GM23338 (cell line): ENCODE data around the gene STXBP5L. TPM values are rescaled to one million over a fixed set of nuclear protein-coding genes. Genes with fewer than 3 reads are reported as not detected.
"Not testable (repeated sequence)": the region's sequence is repeated elsewhere in the genome, so short reads cannot be mapped to it uniquely, and the experiment has no call there.

ENCODE experiments used
- ATAC-seq: fragments of 200-7000 bp; cut with Tn5 transposase; 3 replicates; pipeline ENCODE4 v1.9.1; 2020
- DNase-seq: peaks from one replicate; pipeline ENCODE4 v3.0.0-alpha.2; 2015; ENCODE audit warnings: low spot score
- H2AFZ ChIP-seq: fragments of 200-600 bp; sonication (generic); 2 replicates; pipeline ENCODE4 v1.8.0; 2016; ENCODE audit warnings: antibody characterized with exemption, mild to moderate bottlenecking, moderate library complexity
- H3F3A ChIP-seq: fragments of 200-600 bp; sonication (generic); replicated peaks from 2 replicates; pipeline ENCODE4 v1.8.0; 2017; ENCODE audit warnings: antibody characterized with exemption, mixed run types, low read depth
- H3K27ac ChIP-seq: fragments of 200-600 bp; sonication (generic); 2 replicates; pipeline ENCODE4 v1.6.1; 2016; ENCODE audit warnings: low read depth
- H3K27me3 ChIP-seq: fragments of 200-600 bp; sonication (generic); 2 replicates; pipeline ENCODE4 v1.8.0; 2016; ENCODE audit warnings: mild to moderate bottlenecking, mixed run types, moderate library complexity; ENCODE audit not compliant: insufficient read depth
- H3K36me3 ChIP-seq: fragments of 200-600 bp; sonication (generic); 2 replicates; pipeline ENCODE4 v1.8.0; 2016; ENCODE audit warnings: mild to moderate bottlenecking; ENCODE audit not compliant: insufficient read depth
- H3K4me1 ChIP-seq: fragments of 200-600 bp; sonication (generic); 2 replicates; pipeline ENCODE4 v1.8.0; 2016; ENCODE audit warnings: mild to moderate bottlenecking, moderate library complexity; ENCODE audit not compliant: insufficient read depth
- H3K4me2 ChIP-seq: fragments of 200-600 bp; sonication (generic); 2 replicates; pipeline ENCODE4 v1.7.1; 2017; ENCODE audit warnings: mixed run types
- H3K4me3 ChIP-seq: fragments of 200-600 bp; sonication (generic); 2 replicates; pipeline ENCODE4 v1.6.1; 2016; ENCODE audit warnings: mixed run types
- H3K79me2 ChIP-seq: fragments of 200-600 bp; sonication (generic); replicated peaks from 2 replicates; pipeline ENCODE4 v1.8.0; 2017; ENCODE audit warnings: mild to moderate bottlenecking; ENCODE audit not compliant: insufficient read depth
- H3K9me2 ChIP-seq: fragments of 200-600 bp; sonication (generic); 2 replicates; pipeline ENCODE4 v1.8.0; 2017; ENCODE audit not compliant: insufficient read depth
- H4K20me1 ChIP-seq: fragments of 200-600 bp; sonication (generic); replicated peaks from 2 replicates; pipeline ENCODE4 v1.8.0; 2017; ENCODE audit warnings: mild to moderate bottlenecking; ENCODE audit not compliant: insufficient read depth
- H3K27ac Mint-ChIP-seq: 2 replicates; pipeline ENCODE4 v1.8.0; 2020; ENCODE audit warnings: inconsistent platforms, mild to moderate bottlenecking, moderate library complexity, mixed read lengths
- H3K27me3 Mint-ChIP-seq: 3 replicates; pipeline ENCODE4 v1.8.0; 2022; ENCODE audit warnings: low read depth, mild to moderate bottlenecking, moderate library complexity, mixed read lengths, inconsistent platforms; ENCODE audit not compliant: insufficient read depth, poor library complexity
- H3K36me3 Mint-ChIP-seq: 3 replicates; pipeline ENCODE4 v1.8.0; 2021; ENCODE audit warnings: low read depth, mild to moderate bottlenecking, inconsistent platforms, moderate library complexity, mixed read lengths
- H3K4me1 Mint-ChIP-seq: 3 replicates; pipeline ENCODE4 v1.8.0; 2020; ENCODE audit warnings: mild to moderate bottlenecking, inconsistent platforms, mixed read lengths
- H3K4me3 Mint-ChIP-seq: 3 replicates; pipeline ENCODE4 v1.8.0; 2021; ENCODE audit warnings: moderate library complexity, mild to moderate bottlenecking, inconsistent platforms, mixed read lengths
- H3K9me3 Mint-ChIP-seq: 3 replicates; pipeline ENCODE4 v1.8.0; 2020; ENCODE audit warnings: moderate library complexity, mild to moderate bottlenecking, inconsistent platforms, mixed read lengths
- CTCF ChIP-seq, 2 experiments: fragments of 200-600 bp in 1 of 2; sonication (generic) in 1 of 2; conservative IDR thresholded peaks; 2 replicates each; pipeline versions ENCODE4 v1.5.1 to v1.6.1; 2016 to 2017; ENCODE audit warnings: antibody characterized with exemption in 2 of 2, low read depth in 2 of 2, mild to moderate bottlenecking in 2 of 2, moderate library complexity in 1 of 2
- EZH2phosphoT487 ChIP-seq: fragments of 200-600 bp; sonication (generic); IDR thresholded peaks from one replicate; pipeline ENCODE4 v1.8.1; 2018; ENCODE audit warnings: antibody characterized with exemption; ENCODE audit not compliant: unreplicated experiment
- JUNB ChIP-seq: IDR thresholded peaks from one replicate; pipeline ENCODE4 v1.6.1; 2016; ENCODE audit warnings: antibody characterized with exemption; ENCODE audit not compliant: unreplicated experiment
- STAT1 ChIP-seq: IDR thresholded peaks from one replicate; pipeline ENCODE4 v1.6.1; 2016; ENCODE audit warnings: antibody characterized with exemption; ENCODE audit not compliant: unreplicated experiment
- ZNF114 ChIP-seq: fragments of 250-450 bp; sonication (Bioruptor Pico); IDR thresholded peaks from 2 replicates; pipeline ENCODE4 v1.5.0; 2020; ENCODE audit warnings: mild to moderate bottlenecking, moderate library complexity
- ZNF331 ChIP-seq: fragments of 250-450 bp; sonication (Bioruptor Pico); IDR thresholded peaks from 2 replicates; pipeline ENCODE4 v1.5.0; 2020; ENCODE audit warnings: low read depth, mild to moderate bottlenecking, moderate library complexity
- polyA plus RNA-seq: library from polyadenylated mRNA; unstranded; fragments of >200 nt; fragmentation: Nextera tagmentation; extraction: Ambion mirVana; gene quantifications from 2 replicates; pipeline ENCODE4 v1.2.1, GENCODE V29; 2016
- total RNA-seq: library from RNA; depleted of rRNA; stranded (reverse); fragments of >200 nt; shearing (Covaris generic); gene quantifications from 2 replicates; pipeline ENCODE4 v1.2.3, GENCODE V29; 2014
- TF ChIP-seq, protein P1 (sequence below): IDR thresholded peaks from one replicate; pipeline ENCODE4 v1.6.1; 2018; ENCODE audit warnings: antibody characterized with exemption; ENCODE audit not compliant: unreplicated experiment
- TF ChIP-seq, protein P2 (sequence below): IDR thresholded peaks from 2 replicates; pipeline ENCODE4 v1.6.1; 2016; ENCODE audit warnings: antibody characterized with exemption

The STXBP5L gene
- total and polyA plus RNA-seq, 2 experiments from 2014 or later, result 4.2 to 6.0 TPM

GRCh38 chr3:121073011-121073410, 165.0 kb downstream of the STXBP5L start:
- TF ChIP-seq ZNF331 (CRISPR knock-in tag), result no peak
- TF ChIP-seq, protein P1, sequence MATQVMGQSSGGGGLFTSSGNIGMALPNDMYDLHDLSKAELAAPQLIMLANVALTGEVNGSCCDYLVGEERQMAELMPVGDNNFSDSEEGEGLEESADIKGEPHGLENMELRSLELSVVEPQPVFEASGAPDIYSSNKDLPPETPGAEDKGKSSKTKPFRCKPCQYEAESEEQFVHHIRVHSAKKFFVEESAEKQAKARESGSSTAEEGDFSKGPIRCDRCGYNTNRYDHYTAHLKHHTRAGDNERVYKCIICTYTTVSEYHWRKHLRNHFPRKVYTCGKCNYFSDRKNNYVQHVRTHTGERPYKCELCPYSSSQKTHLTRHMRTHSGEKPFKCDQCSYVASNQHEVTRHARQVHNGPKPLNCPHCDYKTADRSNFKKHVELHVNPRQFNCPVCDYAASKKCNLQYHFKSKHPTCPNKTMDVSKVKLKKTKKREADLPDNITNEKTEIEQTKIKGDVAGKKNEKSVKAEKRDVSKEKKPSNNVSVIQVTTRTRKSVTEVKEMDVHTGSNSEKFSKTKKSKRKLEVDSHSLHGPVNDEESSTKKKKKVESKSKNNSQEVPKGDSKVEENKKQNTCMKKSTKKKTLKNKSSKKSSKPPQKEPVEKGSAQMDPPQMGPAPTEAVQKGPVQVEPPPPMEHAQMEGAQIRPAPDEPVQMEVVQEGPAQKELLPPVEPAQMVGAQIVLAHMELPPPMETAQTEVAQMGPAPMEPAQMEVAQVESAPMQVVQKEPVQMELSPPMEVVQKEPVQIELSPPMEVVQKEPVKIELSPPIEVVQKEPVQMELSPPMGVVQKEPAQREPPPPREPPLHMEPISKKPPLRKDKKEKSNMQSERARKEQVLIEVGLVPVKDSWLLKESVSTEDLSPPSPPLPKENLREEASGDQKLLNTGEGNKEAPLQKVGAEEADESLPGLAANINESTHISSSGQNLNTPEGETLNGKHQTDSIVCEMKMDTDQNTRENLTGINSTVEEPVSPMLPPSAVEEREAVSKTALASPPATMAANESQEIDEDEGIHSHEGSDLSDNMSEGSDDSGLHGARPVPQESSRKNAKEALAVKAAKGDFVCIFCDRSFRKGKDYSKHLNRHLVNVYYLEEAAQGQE, result no peak
- DNase-seq (no peak), ATAC-seq (no peak)
- Histone ChIP-seq H3K27me3 (no peaks in the 10 kb centered on the region), H3K79me2 (no peaks in the 10 kb centered on the region), H3K36me3 (no peaks in the 10 kb centered on the region), H2AFZ (no peak overlapping the region), H3K4me2 (no peak overlapping the region), H3K27ac (no peak overlapping the region), H3F3A (no peaks in the 10 kb centered on the region), H4K20me1 (no peaks in the 10 kb centered on the region), H3K4me3 (no peak overlapping the region), H3K9me2 (no peaks in the 10 kb centered on the region), H3K4me1 (no peaks in the 10 kb centered on the region)
- no peak overlapping the region for H3K27ac Mint-ChIP-seq
- peaks cover 18% of the 10 kb centered on the region for H3K36me3 Mint-ChIP-seq
- no peak overlapping the region for H3K4me3 Mint-ChIP-seq
- H3K9me3 Mint-ChIP-seq, result peaks cover 19% of the 10 kb centered on the region
- H3K27me3 Mint-ChIP-seq, result peaks cover 3% of the 10 kb centered on the region
- no peaks in the 10 kb centered on the region; the same call in 2 of the 3 replicates for H3K4me1 Mint-ChIP-seq

DNA sequence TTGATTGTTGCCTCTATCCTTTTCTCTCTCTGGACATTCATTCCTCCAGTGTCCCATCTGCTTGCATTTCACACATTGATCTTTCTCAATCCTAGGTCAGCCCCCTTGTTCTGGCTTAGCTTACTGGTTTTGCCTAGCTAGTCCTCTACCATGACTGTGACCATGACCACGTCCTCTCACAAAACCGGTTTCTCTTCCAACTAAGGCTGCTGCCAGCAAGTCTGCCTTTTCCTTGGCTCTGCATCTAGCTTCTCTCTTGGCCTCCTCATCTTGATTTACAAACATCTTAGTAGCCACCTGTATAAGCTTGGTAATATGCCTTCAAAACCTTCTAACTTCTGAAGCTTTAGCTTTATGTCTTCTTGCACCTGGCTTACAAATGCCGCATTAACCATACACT, 167.2 kb downstream of the STXBP5L start:
- no peak overlapping the region for H3K27ac ChIP-seq
- no peak for ATAC-seq
- no peaks in the 10 kb centered on the region for H3K9me2 ChIP-seq
- no peak for TF ChIP-seq EZH2phosphoT487
- no peak for TF ChIP-seq JUNB
- no peak for TF ChIP-seq ZNF114 (CRISPR knock-in tag)
- no peak for TF ChIP-seq ZNF331 (CRISPR knock-in tag)
- TF ChIP-seq STAT1, result no peak
- TF ChIP-seq, protein P2, sequence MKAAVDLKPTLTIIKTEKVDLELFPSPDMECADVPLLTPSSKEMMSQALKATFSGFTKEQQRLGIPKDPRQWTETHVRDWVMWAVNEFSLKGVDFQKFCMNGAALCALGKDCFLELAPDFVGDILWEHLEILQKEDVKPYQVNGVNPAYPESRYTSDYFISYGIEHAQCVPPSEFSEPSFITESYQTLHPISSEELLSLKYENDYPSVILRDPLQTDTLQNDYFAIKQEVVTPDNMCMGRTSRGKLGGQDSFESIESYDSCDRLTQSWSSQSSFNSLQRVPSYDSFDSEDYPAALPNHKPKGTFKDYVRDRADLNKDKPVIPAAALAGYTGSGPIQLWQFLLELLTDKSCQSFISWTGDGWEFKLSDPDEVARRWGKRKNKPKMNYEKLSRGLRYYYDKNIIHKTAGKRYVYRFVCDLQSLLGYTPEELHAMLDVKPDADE, result no peak
- TF ChIP-seq CTCF (conservative IDR thresholded peaks at IDR 0.05; ENCODE audit: low read depth in 2 of 2), result no peak
- Mint-ChIP-seq H3K36me3 (peaks cover 30% of the 10 kb centered on the region), H3K27me3 (peaks cover 3% of the 10 kb centered on the region), H3K27ac (no peak overlapping the region), H3K9me3 (peaks cover 31% of the 10 kb centered on the region), H3K4me3 (no peak overlapping the region), H3K4me1 (no peaks in the 10 kb centered on the region; the same call in 2 of the 3 replicates)
- H2AFZ ChIP-seq, result no peak overlapping the region
- no peaks in the 10 kb centered on the region for H3K79me2 ChIP-seq
- no peak overlapping the region for H3K4me3 ChIP-seq
- no peaks in the 10 kb centered on the region for H4K20me1 ChIP-seq
- no peaks in the 10 kb centered on the region for H3K36me3 ChIP-seq
- H3K4me1 ChIP-seq, result no peaks in the 10 kb centered on the region
- no peaks in the 10 kb centered on the region for H3K27me3 ChIP-seq
- H3F3A ChIP-seq, result no peaks in the 10 kb centered on the region
- no peak overlapping the region for H3K4me2 ChIP-seq
- DNase-seq, result no peak

DNA sequence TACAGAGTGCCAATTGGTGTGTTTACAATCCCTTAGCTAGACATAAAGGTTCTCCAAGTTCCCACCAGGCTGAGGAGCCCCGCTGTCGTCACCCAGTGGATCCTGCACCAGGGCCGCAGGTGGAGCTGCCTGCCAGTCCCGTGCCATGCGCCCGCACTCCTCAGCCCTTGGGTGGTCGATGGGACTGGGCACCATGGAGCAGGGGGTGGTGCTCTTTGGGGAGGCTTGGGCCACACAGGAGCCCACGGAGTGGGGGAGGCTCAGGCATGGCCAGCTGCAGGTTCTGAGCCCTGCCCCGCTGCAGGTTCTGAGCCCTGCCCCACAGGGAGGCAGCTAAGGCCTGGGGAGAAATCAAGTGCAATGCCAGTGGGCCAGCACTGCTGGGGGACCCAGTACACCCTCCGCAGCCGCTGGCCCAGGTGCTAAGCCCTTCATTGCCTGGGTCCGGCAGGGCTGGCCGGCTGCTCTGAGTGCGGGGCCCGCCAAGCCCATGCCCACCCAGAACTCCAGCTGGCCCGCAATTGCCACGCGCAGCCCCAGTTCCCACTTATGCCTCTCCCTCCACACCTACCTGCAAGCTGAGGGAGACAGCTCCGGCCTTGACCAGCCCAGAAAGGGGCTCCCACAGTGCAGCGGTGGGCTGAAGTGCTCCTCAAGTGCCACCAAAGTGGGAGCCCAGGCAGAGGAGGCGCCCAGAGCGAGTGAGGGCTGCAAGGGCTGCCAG, 170.5 kb downstream of the STXBP5L start:
- Mint-ChIP-seq H3K36me3 (peaks cover 30% of the 10 kb centered on the region), H3K9me3 (peaks cover 34% of the 10 kb centered on the region)
- not testable (repeated sequence) for H3K9me2 ChIP-seq, H3K4me3 Mint-ChIP-seq, H3K79me2 ChIP-seq, H3F3A ChIP-seq, H3K36me3 ChIP-seq, H2AFZ ChIP-seq, H3K27me3 ChIP-seq, H3K4me2 ChIP-seq, H3K27me3 Mint-ChIP-seq, H3K4me1 Mint-ChIP-seq, H4K20me1 ChIP-seq, H3K27ac Mint-ChIP-seq, H3K27ac ChIP-seq, DNase-seq, H3K4me3 ChIP-seq, H3K4me1 ChIP-seq, ATAC-seq
